Lower lobe of right lung (tissue), 2 donors: ENCODE data around the gene ATAD3A. TPM values are rescaled to one million over a fixed set of nuclear protein-coding genes. Genes with fewer than 3 reads are reported as not detected.

Experiments
- ATAC-seq, 2 donors: fragments of 200-7000 bp; cut with Tn5 transposase; one replicate each; pipeline ENCODE4 v1.9.1; 2020 to 2022; ENCODE audit warnings: mild to moderate bottlenecking in 2 of 2, moderate library complexity in 2 of 2
- DNase-seq: peaks from one replicate; pipeline ENCODE4 v3.0.0-alpha.2; 2020
- H3K27ac ChIP-seq: fragments of 200-600 bp; one replicate; pipeline ENCODE4 v1.8.0; 2022
- H3K27me3 ChIP-seq: fragments of 200-600 bp; one replicate; pipeline ENCODE4 v1.8.0; 2022; ENCODE audit warnings: low read depth
- H3K36me3 ChIP-seq: fragments of 200-600 bp; one replicate; pipeline ENCODE4 v1.8.0; 2022; ENCODE audit warnings: mild to moderate bottlenecking
- H3K4me1 ChIP-seq: fragments of 200-600 bp; one replicate; pipeline ENCODE4 v1.8.0; 2022
- H3K4me3 ChIP-seq: fragments of 200-600 bp; one replicate; pipeline ENCODE4 v1.8.0; 2022; ENCODE audit warnings: mild to moderate bottlenecking
- H3K9me3 ChIP-seq: fragments of 200-600 bp; one replicate; pipeline ENCODE4 v1.8.0; 2022
- CTCF ChIP-seq: fragments of 200-600 bp; IDR thresholded peaks from one replicate; pipeline ENCODE4 v1.8.0; 2022; ENCODE audit warnings: antibody characterized with exemption, mild to moderate bottlenecking
- intact Hi-C: fragments of 100-400 bp; cut with DNase I; formaldehyde crosslinking; loops from one replicate; pipeline ENCODE4 v1.11.0; 2022
- total RNA-seq: library from RNA; stranded (reverse); fragmentation: NEBNext Ultra II Directional; extraction: Animal tissue kit (Norgen Biotek cat#: 25700); gene quantifications from one replicate; pipeline ENCODE4 v1.2.1, GENCODE V29; 2021
- donor health status: DM: no; HTN: yes; CAD: no; lungs with severe emphysema.

The ATAD3A gene
- total RNA-seq, 1 donor from 2014 or later = 14.1 TPM

- Histone ChIP-seq H3K27me3 (no peaks in the 10 kb centered on the region), H3K4me3 (peak overlapping the region; percentile 55), H3K4me1 (peaks cover 21% of the 10 kb centered on the region), H3K36me3 (peaks cover 39% of the 10 kb centered on the region), H3K9me3 (no peaks in the 10 kb centered on the region), H3K27ac (peak overlapping the region; percentile 56)
- DNase-seq = no peak
- no peak for TF ChIP-seq CTCF
- peak; percentile 23 to 38 for ATAC-seq
- intact Hi-C loops = no loop called here
Observed at GRCh38 chr1:1540818-1541628, 29.1 kb downstream of the ATAD3A start.

GRCh38 chr1:1541956-1542765, 30.2 kb downstream of the ATAD3A start:
- peaks cover 21% of the 10 kb centered on the region for H3K4me1 ChIP-seq
- TF ChIP-seq CTCF = no peak
- DNase-seq (no peak), ATAC-seq (no peak)
- intact Hi-C loops = no loop called here
- no peak overlapping the region for H3K27ac ChIP-seq
- H3K27me3 ChIP-seq = no peaks in the 10 kb centered on the region
- H3K9me3 ChIP-seq = no peaks in the 10 kb centered on the region
- peaks cover 43% of the 10 kb centered on the region for H3K36me3 ChIP-seq
- no peak overlapping the region for H3K4me3 ChIP-seq

GRCh38 chr1:1542766-1543705, 31.1 kb downstream of the ATAD3A start:
- Histone ChIP-seq H3K36me3 (peaks cover 43% of the 10 kb centered on the region), H3K9me3 (no peaks in the 10 kb centered on the region)
- no peak for ATAC-seq

GRCh38 chr1:1543706-1544099, 31.7 kb downstream of the ATAD3A start:
- DNase-seq = no peak
- peaks cover 19% of the 10 kb centered on the region for H3K4me1 ChIP-seq
- H3K9me3 ChIP-seq = no peaks in the 10 kb centered on the region
- H3K4me3 ChIP-seq = no peak overlapping the region
- peaks cover 43% of the 10 kb centered on the region for H3K36me3 ChIP-seq
- intact Hi-C loops = no loop called here
- H3K27me3 ChIP-seq = no peaks in the 10 kb centered on the region
- ATAC-seq = no peak
- H3K27ac ChIP-seq = no peak overlapping the region
- TF ChIP-seq CTCF = no peak

More at GRCh38 chr1:1542766-1543705, 31.1 kb downstream of the ATAD3A start:
- no peak for DNase-seq
- H3K4me3 ChIP-seq = no peak overlapping the region
- H3K4me1 ChIP-seq = peaks cover 21% of the 10 kb centered on the region
- H3K27ac ChIP-seq = no peak overlapping the region
- no peak for TF ChIP-seq CTCF
- intact Hi-C loops = no loop called here
- H3K27me3 ChIP-seq = no peaks in the 10 kb centered on the region

- H3K27me3 ChIP-seq = no peaks in the 10 kb centered on the region
- DNase-seq = no peak
- H3K4me3 ChIP-seq = no peak overlapping the region
- H3K4me1 ChIP-seq = peaks cover 11% of the 10 kb centered on the region
- H3K27ac ChIP-seq = no peak overlapping the region
- no peak for ATAC-seq
- no peaks in the 10 kb centered on the region for H3K9me3 ChIP-seq
- intact Hi-C loops = no loop called here
- H3K36me3 ChIP-seq = peaks cover 43% of the 10 kb centered on the region
- TF ChIP-seq CTCF = no peak
Observed at GRCh38 chr1:1544544-1544943, 32.6 kb downstream of the ATAD3A start.
